Measurements from ENCODE around the gene AGPAT4.
"Not testable (repeated sequence)": the region's sequence is repeated elsewhere in the genome, so short reads cannot be mapped to it uniquely, and the experiment has no call there.

- not testable (repeated sequence) for TF ChIP-seq MXI1 (IDR thresholded peaks at IDR 0.05; ENCODE audit: borderline replicate concordance, low read depth, low read length); CTCF (conservative IDR thresholded peaks at IDR 0.05; ENCODE audit: low read depth, low read length); CHD1 (IDR thresholded peaks at IDR 0.05; ENCODE audit: low read depth, low read length); POLR2A (IDR thresholded peaks at IDR 0.05; ENCODE audit: low read depth, low read length)
Measured at GRCh38 chr6:161313475-161313874, 39.6 kb upstream of the AGPAT4 start.
